HS-5 (cell line): ENCODE results near the gene SLC25A40.
"Not testable (repeated sequence)": the region's sequence is repeated elsewhere in the genome, so short reads cannot be mapped to it uniquely, and the experiment has no call there.

Source experiments
- DNase-seq: peaks from one replicate; pipeline ENCODE4 v3.0.0-alpha.2; 2012; ENCODE audit warnings: low read depth

SLC25A40 gene

DNA sequence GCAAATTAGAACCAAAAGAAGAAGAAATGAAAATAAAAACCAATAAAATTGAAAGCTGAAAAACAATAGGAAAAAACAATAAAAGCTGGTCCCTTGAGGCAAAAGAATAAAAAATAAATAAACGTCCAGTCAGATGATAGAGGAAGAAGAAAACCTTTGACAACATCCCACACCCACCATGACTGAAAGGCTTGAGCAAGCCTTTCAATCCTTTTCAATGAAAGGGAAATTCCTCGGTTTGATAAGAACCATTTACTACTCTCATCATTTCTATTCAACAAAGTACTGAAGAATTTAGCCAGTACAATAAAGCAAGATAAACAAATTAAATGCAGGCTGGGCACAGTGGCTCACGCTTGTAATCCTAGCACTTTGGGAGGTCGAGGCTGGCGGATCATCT lies 3.8 kb downstream of the SLC25A40 start:
- no peak for DNase-seq

DNA sequence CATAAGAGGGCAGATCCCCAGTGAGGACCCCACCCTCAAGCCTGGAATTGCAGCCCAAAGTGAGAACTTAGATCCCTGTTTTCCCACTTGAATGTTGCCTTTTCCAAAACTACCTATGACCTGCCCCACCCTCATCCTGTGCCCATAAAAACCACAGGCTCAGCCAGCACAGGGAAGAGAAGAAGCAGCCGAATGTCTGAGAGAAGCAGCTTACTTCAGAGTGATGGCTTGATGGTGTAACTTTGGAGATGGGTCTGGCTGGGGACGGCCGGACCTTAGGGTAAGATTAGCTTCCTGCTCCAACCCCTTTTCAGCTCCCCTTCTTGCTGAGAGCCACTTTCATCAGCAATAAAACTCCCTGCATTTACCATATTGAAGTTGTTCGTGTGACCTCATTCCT lies 5.7 kb downstream of the SLC25A40 start:
- DNase-seq: no peak

DNA sequence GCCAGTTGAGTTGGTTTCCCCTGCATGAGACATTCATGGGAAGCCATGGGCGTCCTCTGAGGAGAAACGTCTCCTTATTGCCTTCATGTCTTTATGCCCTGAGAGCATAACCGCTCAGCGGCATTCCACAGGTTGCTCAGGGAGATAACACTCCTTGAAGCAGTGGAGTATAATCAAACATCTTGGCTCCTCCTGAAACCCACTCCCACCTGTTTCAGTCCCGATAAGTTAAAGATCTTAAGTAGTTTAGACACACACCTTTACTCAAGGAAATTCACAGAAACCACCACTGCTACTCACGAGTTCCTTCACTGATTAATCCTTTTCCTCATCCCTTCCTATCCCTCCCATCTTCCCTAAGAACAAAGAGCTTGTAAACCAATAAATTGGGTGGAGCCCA lies 9.6 kb downstream of the SLC25A40 start:
- DNase-seq: not testable (repeated sequence)

DNA sequence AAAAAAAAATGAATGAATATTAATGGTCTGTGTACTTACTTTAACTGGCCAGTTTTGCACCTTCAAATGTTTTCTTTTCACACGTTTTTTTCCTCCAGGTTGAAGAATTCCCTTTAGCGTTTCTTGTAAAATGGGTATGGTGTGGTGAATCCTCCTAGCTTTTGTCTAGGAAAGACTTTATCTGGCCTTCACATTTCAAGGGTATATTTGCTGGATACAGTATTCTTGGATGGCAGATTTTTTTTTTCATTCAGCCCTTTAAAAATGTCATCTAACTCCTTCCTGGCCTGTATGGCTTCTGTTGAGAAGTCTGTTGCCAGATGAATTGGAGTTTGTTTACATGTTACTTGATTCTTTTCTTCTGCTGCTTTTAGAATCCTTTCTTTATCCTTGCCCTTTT lies 10.1 kb downstream of the SLC25A40 start:
- DNase-seq: no peak

DNA sequence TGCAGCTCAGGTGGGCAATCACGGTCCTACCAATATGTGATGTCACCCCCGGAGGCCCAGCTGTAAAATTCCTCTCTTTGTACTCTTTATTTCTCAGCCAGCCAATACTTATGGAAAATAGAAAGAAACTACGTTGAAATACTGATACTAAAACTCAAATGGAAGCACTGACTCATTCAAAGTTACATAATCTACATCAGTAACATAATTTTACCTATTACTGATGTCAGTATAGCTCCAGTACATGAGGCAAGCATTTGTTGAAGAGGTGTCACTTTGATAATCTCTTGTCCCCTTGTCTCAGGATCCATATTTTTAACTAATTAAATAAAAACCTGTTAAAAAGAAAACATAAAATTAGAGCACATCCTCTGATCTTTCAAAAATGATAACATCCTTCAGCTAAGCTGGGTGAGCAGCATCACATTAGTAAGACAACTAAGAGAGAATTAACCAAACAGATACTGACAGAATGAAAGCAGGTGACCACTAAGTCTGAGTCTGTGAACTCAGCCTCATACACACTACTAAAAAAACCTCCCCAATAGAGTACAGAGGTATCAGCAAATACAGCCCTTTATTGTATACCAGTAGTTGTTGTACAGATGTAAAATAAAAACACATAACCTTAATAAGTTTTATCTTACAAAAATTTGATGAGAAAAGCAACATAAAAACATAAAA lies 17.6 kb downstream of the SLC25A40 start:
- no peak for DNase-seq

DNA sequence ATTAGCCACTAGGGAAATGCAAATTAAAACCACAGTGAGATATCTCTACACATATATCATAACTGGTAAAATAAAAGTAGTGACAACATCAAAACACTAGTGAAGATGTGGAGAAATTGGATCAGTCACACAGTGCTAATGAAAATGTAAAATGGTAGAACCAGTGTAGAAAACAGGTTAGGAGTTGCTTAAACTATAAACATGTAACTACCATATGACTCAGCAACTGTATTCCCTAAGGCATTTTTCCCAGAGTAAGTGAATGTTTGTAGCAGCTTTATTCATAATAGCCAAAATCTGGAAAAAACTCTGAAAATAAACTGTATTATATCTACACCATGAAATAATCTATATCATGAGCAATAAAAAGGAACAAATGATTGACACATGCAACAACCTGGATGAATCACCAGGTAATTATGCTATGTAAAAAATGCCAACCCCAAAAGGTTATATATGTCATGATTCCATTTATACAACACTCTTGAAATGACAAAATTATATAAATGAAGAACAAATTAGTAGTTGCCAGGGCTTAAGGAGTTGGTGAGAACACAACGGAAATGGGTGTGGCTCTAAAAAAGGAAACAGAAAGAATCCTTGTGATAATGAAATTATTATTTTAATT lies 22.8 kb downstream of the SLC25A40 start:
- no peak for DNase-seq

DNA sequence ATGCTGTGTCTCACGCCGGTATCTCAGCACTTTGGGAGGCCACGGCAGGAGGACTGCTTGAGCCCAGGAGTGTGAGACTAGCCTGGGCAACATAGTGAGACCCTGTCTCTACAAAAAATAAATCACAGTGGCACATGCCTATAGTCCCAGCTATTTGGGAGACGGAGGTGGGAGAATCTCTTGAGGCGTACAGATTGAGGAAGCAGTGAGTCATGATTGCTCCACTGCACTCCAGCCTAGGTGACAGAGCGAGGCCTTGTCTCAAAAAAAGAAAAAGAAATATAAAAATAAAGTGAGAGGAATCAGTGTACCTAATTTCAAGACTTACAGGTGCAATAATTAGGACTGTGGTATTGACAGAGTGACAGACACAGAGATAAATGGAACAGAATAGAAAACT lies 23.9 kb downstream of the SLC25A40 start:
- no peak for DNase-seq

DNA sequence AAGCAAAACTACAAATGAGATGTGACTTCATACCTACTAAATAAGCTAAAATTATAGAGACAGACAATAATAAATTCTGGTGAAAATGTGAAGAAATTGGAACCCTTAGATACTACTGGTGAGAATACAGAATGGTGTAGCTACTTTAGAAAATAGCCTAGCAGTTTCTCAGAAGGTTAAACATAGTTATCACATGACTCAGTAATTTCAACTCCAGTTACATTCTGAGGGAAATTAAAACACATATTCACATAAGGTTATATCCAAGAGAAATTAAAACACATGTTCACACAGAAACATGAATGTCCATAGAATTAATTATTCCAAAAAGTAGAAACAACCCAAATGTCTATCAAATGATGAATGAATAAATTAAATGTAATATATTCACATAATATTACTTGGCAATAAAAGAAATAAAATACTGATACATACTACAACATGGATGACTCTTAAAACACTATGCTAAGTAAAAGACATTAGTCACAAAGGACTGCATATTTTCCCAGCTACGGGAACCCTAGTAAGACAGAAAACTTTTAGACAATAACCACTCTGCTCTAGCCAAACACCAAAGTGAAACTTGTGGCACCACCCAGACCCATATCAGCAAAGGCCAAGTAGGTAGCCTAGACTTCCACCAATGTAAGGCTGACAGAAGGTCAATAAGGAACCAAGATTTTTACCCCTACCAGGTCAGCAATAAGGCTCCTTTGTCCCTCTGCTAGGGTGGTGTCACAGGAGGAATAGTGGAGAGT lies 25.1 kb downstream of the SLC25A40 start:
- DNase-seq: peak; percentile 10

DNA sequence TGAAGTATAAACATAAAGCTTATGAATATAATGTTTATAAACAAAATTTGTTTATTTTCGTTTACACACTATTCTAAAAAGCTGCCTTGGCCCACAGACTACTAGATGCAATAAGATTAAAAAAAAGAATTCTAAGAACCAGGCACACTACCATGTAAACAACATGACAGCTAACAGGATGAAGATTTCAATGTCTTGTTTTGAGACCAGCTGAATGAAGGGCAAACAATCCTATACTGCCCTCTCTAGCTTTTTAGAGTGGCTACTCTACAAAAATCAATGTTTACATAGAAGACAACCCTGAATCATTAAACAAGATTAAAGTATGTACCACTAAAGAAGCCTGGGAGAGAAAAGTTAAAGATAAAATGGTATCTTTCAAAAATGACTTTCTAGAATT lies 38.6 kb downstream of the SLC25A40 start:
- DNase-seq: no peak

DNA sequence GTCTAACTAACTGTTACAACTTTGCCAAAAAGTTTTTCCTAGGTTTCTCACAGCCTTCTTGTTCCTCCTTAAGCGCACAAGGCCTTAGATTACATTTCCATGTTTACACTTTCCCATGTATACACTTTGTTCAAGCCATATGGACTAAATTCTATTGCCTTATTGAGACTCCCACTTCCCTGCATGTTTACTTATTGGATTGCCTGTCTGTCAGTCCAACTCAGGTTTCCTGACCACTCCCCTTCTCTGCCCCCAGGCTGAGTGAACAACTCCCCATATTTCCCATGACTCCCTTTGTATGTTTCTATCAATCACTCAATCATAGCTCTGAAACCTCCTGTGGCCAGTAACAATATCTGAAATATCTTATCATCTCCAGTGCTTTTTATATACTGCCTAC lies 43.0 kb downstream of the SLC25A40 start:
- no peak for DNase-seq

DNA sequence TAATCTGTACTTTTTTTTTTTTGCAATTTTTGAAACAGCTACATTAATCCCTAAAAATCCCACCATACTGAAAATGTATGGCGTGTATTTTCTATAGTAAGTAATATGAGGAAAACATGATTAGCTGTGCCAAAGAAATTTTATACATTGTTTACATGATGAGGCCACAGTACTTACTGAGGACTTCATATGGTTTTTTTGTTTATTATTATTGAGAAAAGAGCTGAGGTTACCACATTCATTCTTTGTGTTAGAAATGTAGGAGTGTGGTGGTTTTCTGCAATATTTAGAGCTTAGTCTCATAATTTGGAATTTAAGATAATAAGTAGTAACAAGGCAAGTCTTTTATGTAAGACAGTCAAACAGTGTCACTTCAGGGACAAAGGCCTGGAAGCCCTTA lies 45.1 kb downstream of the SLC25A40 start:
- DNase-seq: no peak

DNA sequence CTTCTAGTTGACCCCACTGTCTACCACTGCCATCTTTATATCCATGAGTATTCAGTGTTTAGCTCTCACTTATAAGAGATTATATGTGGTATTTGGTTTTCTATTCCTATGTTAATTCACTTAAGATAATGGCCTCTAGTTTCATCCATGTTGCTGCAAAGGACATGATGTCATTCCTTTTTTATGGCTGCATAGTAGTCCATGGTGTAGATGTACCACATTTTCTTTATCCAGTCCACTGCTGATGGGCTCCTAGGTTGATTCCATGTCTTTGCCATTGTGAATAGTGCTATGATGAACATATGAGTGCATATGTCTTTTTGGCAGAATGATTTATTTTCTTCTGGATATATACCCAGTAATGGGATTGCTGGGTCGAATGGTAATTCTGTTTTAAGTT lies 47.8 kb downstream of the SLC25A40 start:
- not testable (repeated sequence) for DNase-seq

DNA sequence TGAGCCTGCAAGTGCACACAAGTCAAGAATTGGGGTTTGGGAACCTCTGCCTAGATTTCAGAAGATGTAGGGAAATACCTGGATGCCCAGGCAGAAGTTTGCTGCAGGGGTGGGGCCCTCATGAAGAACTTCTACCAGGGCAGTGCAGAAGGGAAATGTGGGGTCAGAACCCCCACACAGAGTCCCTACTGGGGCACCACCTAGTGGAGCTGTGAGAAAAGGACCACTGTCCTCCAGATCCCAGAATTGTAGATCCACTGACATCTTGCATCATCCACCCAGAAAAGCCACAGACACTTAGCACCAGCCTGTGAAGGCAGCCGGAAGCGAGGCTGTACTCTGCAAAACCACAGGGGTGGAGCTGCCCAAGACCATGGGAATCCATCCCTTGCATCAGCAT lies 50.8 kb downstream of the SLC25A40 start:
- not testable (repeated sequence) for DNase-seq

DNA sequence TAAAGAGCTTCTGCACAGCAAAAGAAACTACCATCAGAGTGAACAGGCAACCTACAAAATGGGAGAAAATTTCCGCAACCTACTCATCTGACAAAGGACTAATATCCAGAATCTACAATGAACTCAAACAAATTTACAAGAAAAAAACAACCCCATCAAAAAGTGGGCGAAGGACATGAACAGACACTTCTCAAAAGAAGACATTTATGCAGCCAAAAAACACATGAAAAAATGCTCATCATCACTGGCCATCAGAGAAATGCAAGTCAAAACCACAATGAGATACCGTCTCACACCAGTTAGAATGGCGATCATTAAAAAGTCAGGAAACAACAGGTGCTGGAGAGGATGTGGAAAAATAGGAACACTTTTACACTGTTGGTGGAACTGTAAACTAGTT lies 54.1 kb downstream of the SLC25A40 start:
- DNase-seq: not testable (repeated sequence)

DNA sequence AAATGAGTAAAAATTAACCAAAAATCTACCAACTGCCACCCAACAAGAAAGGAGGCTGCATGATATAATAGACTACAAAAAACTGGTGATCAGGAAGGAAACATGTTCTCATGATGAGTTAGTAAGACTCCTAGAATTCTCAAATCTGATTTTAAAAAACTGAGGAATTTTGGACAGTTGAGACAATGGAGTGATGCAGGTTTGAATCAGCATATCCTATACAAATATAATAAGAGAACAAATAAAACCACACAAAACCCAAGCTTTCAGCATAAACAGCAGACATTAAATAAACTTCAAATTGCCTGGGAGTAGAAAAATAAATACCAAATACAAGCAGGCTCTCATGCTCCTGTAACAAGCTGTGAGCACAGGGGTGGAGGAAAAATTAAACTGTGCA lies 57.8 kb downstream of the SLC25A40 start:
- no peak for DNase-seq

DNA sequence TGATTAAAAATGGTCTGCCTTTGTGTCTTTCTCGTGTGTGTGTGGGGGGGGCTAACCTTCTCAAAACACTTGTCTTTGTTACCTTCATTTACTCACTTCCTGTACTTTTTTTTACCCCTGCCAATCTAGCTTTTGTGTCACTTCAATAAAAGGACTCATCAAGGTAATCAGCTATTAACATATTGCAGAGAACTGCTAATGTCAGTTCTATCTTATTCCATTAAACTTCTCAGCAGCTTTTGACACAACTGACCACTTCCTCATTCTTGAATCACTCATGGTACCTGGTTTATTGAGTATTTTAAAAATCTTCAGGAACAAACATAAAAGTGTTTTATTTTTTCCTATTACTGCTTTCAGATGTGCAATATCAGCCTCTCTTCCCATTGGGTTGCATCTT lies 59.8 kb downstream of the SLC25A40 start:
- DNase-seq: no peak

DNA sequence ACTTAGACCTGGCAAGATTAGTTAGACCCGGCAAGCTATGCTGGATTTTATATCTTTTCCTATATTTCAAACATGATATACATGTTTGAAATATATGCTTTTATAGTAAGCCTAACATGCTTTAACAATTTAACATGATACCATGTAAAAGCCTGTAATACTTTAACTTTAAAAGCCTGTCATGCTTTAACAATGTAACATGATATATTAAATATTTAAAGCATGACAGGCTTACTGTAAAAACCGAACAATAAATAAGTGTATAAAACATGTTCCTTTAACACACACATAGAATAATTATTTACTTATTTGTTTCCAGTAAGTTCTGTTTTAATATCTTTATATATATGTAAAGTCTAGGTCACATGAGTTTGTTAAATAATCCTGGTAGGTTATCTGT lies 65.4 kb downstream of the SLC25A40 start:
- DNase-seq: no peak

DNA sequence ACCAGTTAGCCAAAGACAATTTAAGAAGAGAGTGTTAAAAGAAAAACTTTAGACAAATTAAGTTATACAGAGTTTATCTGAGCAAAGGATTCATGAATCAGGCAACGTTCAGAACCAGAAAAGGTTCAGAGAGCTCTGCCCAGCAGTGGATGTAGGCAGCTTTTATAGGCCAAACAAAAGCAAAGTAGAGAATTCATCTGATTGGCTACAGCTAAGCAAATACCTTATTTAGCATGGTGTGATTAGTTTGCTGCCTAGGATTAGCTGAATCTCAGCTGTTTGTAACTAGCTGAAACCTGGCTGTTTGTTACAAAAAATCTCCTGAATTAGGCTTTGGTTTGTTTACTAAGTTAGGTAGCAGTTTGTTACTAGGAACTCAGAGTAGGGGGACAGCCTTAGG lies 66.0 kb downstream of the SLC25A40 start:
- no peak for DNase-seq

DNA sequence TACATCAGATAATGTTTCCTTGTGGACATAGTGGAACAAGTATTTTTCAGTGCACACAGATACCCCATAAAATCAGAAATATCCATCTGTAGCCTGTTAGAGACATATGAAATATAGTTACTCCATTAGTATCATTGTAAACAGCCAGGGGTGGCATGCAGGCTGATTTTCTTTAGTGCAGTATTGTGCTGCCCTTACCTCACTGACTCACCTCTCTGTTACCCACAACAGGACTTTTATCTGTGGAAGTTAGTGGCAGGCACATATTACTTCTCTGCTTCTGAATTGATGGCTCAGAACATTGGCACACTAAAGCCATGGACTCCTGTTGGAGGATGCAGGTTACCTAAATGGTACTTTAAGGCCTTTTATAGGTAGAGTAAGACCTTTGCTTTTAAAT lies 70.0 kb downstream of the SLC25A40 start:
- DNase-seq: no peak

DNA sequence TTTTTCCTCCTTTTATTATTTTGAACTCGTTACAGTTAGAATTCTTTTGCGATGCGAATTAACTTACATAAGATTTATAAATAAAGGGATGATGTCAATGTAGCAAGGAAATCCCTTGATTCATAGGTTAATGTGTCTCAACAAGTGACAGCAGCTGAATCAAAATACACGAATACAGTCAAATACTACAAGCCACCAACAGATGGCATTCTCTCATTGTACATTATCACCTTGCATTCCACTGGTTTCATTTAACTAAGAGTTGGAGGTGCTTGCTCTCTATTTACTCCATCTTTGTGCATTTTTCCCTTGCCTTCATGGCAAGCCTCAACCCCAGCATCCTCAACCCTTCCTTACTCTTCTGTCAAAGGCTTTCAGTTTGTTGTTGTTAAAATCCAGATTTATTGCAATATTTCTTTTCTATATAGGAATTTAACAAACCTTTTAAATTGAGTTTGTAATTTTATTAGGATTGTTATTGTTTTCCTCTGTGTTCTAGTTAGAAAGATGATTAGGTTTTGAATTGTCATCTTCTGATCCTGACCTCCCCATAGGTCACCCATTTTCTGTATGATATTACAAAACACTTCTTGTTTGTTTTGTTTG lies 78.3 kb downstream of the SLC25A40 start:
- DNase-seq: peak; percentile 23

DNA sequence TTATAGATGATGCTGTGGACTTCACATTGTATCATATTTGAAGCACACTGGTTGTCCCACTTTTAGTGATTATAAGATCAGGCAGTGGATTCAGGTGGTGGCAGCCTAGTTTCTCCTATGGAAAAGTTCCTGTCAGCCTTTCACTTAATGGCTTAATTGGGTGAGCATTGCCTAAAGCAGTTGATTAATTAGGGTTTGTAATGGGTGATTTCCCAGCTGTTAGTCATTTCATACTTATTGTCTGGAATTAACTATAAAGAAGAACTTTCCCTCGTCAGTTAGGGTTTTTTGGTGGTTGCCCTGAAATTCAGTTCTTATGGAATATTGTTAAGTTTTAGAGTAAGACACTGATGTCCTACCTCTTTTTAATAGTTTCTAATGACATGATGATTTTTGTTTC lies 78.8 kb downstream of the SLC25A40 start:
- DNase-seq: no peak

DNA sequence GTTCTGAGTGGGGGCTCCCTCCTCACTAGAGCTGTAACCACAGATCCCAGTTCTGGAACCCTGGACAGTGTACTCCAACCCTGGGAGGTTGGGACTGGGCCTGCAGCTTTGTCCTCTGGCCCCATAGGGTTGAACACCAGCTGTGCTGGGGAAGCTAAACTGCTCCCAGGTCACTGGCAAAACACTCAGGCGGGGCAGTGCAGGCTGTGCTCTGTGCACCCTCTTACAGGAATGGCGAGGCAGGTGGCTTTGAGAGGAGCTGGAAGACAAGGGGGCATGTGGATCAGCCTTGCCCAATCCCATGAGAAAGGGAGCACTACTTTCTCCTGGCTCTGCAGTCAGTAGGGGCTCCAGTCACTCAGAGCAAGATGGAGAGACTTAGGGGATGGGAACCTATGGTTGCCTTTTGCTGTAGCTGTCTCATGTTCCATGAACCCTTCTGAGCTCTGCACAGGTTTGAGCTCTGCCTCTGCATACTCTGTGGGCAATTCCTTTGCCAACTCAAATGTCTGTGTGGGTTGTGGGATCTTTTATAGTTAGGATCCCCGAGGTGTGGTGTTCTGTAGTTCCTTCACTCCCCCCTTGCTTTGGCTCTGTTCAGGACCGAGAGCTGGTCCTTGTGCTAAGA lies 90.7 kb downstream of the SLC25A40 start:
- DNase-seq: no peak

DNA sequence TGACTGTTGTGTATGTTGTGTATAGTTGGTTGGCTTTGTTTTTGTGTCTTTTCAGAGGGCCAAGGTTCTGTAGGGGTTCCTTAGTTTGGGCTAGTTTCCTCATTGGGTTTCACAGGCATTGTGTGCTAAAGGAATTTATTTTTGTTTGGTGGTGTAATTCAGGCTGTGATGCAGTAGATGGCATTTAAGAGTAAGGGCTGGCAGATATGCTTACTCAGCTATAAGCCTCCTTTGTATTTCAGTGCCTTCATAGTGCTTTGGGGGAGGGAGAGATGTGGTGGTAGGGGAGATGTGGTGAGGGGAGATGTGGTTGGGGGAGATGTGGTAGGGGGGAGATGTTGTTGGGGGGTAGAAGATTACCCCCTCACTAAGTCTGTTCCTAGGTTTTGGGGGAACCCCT lies 91.7 kb downstream of the SLC25A40 start:
- DNase-seq: no peak
